Right cardiac atrium (tissue), 5 donors: ENCODE measurements around the gene C19orf67. TPM values are rescaled to one million over a fixed set of nuclear protein-coding genes. Genes with fewer than 3 reads are reported as not detected.
"Not testable (repeated sequence)": the region's sequence is repeated elsewhere in the genome, so short reads cannot be mapped to it uniquely, and the experiment has no call there.

ENCODE experiments used
- ATAC-seq, 2 donors: fragments of 200-7000 bp; cut with Tn5 transposase; one replicate each; pipeline versions ENCODE4 v1.8.0 to v1.9.1; 2020; ENCODE audit warnings: moderate library complexity in 2 of 2, mild to moderate bottlenecking in 1 of 2
- DNase-seq, 3 donors: peaks; one replicate each; pipeline ENCODE4 v3.0.0-alpha.2; 2020
- H3K27ac ChIP-seq: one replicate; pipeline ENCODE4 v1.5.1; 2013; ENCODE audit warnings: mild to moderate bottlenecking, low read length, control low read depth, moderate library complexity
- H3K27me3 ChIP-seq: one replicate; pipeline ENCODE4 v1.6.1; 2013; ENCODE audit not compliant: control insufficient read depth, insufficient read depth
- H3K4me1 ChIP-seq: one replicate; pipeline ENCODE4 v1.6.1; 2013; ENCODE audit warnings: low read length; ENCODE audit not compliant: control insufficient read depth, insufficient read depth
- H3K4me3 ChIP-seq: one replicate; pipeline ENCODE4 v1.5.1; 2013; ENCODE audit warnings: low read length, control low read depth
- H3K9me3 ChIP-seq: one replicate; pipeline ENCODE4 v1.6.1; 2013; ENCODE audit warnings: low read length; ENCODE audit not compliant: control insufficient read depth
- WGBS: extraction: QIAGEN DNeasy Blood & Tissue Kit; methylation state at CpG from one replicate; pipeline ENCODE4 v1.1.7; 2013; 5-methylcytosine and 5-hydroxymethylcytosine counted together
- intact Hi-C, 4 donors: fragments of 100-400 bp; cut with DNase I; formaldehyde crosslinking; loops; one replicate each; pipeline versions ENCODE4 v1.11.0 to v1.14.0; 2022 to 2023
- polyA plus RNA-seq: library from polyadenylated mRNA; stranded (reverse); fragments of 200-250 nt; gene quantifications from one replicate; pipeline ENCODE4 v1.2.3, GENCODE V29; 2013
- total RNA-seq, 4 donors: library from RNA; stranded (reverse); fragmentation: NEBNext Ultra II Directional; extraction: Animal tissue kit (Norgen Biotek cat#: 25700); gene quantifications; one replicate each; pipeline ENCODE4 v1.2.1, GENCODE V29; 2021
- donor health status: healthy with polysubstance abuse.
- donor health status: DM: no; HTN: yes; CAD: no.
- donor health status: DM: no; HTN: no; CAD: no.
- donor health status: DM: no; HTN: yes; CAD: no; lungs with severe emphysema.
- donor health status: DM: yes; HTN: yes; CAD: no.

C19orf67 gene
- total and polyA plus RNA-seq, 5 donors, result not detected

DNA sequence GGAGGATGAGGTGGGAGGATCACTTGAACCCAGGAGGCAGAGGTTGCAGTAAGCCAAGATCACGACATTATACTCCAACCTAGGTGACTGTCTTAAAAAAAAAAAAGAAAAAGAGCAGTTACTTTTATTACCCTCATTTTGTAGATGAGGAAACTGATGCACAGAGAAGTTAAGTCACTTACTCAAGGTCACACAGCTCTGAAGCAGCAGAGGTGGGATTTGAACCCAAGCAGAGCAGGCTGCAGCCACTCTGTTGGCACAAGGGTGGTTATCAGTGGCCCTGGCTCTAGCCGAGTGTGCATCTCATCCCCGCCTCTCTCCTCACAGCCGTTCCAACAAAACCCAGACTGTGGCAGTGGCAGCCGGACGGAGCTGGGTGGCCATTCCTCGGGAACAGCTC, 46.4 kb downstream of the C19orf67 start:
- 94% methylated on average over 7 of the region's 7 CpGs for WGBS
- Histone ChIP-seq H3K4me1 (peaks cover 2% of the 10 kb centered on the region), H3K27me3 (no peaks in the 10 kb centered on the region), H3K4me3 (no peak overlapping the region), H3K27ac (no peak overlapping the region), H3K9me3 (no peaks in the 10 kb centered on the region)
- ATAC-seq (no peak), DNase-seq (no peak)
- intact Hi-C loops, result no loop called here

GRCh38 chr19:14035706-14036105, 49.9 kb downstream of the C19orf67 start:
- Histone ChIP-seq H3K27ac (no peak overlapping the region), H3K4me3 (no peak overlapping the region), H3K4me1 (no peaks in the 10 kb centered on the region), H3K9me3 (no peaks in the 10 kb centered on the region), H3K27me3 (no peaks in the 10 kb centered on the region)
- intact Hi-C loops, result no loop called here
- ATAC-seq (no peak), DNase-seq (peak in 1 of 3 donors; percentile 2)
- 69% methylated on average over 7 of the region's 7 CpGs for WGBS

- H3K27me3 ChIP-seq, H3K27ac ChIP-seq, H3K4me1 ChIP-seq, ATAC-seq, H3K4me3 ChIP-seq, H3K9me3 ChIP-seq, intact Hi-C loops: not testable (repeated sequence)
- DNase-seq, result peak in 1 of 3 donors; percentile 3
- 91% methylated on average over 12 of the region's 12 CpGs for WGBS
Measured at GRCh38 chr19:14035159-14035558, 50.4 kb downstream of the C19orf67 start.

DNA sequence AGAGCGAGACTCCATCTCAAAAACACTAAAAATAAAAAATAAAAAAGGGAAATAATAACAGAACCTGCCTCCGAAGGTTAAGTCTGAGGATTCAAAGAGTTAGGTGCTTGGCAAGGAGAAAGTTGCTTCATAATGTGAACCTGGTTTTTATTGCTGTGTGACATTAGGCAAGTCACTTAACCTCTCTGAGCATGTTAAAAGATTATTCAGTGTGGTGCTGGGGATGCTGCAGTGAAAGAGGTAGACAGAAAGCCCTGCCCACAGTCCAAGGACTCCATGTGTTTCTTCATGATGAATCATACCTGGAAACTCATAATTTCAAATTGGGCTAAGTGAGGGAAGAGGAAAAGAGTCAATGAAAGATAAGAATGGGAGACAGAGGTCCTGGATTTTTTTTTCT, 51.6 kb downstream of the C19orf67 start:
- no peak for ATAC-seq
- no peak for DNase-seq
- Histone ChIP-seq H3K4me1 (no peaks in the 10 kb centered on the region), H3K27me3 (no peaks in the 10 kb centered on the region), H3K9me3 (no peaks in the 10 kb centered on the region), H3K27ac (no peak overlapping the region), H3K4me3 (no peak overlapping the region)
- WGBS, result 97% methylated on average over 2 of the region's 2 CpGs
- intact Hi-C loops, result no loop called here

DNA sequence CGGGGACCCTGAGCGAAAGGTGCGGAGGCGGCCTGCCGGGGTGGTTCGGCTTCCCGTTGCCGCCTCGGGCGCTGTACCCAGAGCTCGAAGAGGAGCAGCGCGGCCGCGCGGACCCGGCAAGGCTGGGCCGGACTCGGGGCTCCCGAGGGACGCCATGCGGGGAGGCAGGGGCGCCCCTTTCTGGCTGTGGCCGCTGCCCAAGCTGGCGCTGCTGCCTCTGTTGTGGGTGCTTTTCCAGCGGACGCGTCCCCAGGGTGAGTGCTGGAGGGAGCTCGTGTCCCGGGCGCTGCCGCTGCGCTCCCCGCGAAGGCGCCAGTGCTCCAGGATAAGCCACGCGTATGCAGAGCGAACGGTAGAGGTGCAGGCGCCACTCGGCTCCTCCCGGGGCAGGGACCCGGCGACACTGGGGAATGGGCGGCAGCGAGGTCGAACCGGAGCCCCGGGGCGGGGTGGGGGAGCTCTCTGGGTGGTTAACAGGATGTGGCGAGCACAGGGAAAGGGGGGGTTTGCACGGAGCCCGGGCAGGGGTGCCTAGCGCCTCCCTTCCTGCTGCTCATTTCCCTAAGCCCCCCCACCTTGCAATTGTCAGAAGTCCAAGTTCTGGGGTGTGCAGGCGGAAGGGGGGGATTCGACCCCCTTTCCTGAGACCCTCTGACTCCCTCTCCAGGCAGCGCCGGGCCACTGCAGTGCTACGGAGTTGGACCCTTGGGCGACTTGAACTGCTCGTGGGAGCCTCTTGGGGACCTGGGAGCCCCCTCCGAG, 53.7 kb downstream of the C19orf67 start, which contains the start of gene IL27RA:
TSS of gene IL27RA (plus strand) at position 44 of the 762 bp plus-strand sequence. CDS start at position 155, 111 bp downstream.
- Histone ChIP-seq H3K4me1 (no peaks in the 10 kb centered on the region), H3K27ac (peak within 1 kb of the TSS; percentile 20), H3K4me3 (peak within 1 kb of the TSS; percentile 35), H3K27me3 (no peaks in the 10 kb centered on the region), H3K9me3 (no peaks in the 10 kb centered on the region)
- ATAC-seq (peak; percentile 83), DNase-seq (peak; percentile 67 to 89 (median 85))
- intact Hi-C loops, result no loop called here
- under 1% methylated on average over 63 of the region's 63 CpGs for WGBS

Other genes starting within 250 kb of the C19orf67 start
- gene NANOS3, start 208.6 kb downstream of the C19orf67 start, total RNA-seq, result 1 to 10 TPM in 2 of 4 donors, under 1 TPM in 1, not detected in 1; 0.86 to 2.1 (median 1.4) TPM
- 1.7 TPM for gene NANOS3, start 208.6 kb downstream of the C19orf67 start, polyA plus RNA-seq
- gene BRME1, start 179.7 kb downstream of the C19orf67 start, total RNA-seq, result 1 to 10 TPM in 1 of 4 donors, under 1 TPM in 3; 0.40 to 1.2 (median 0.80) TPM
- gene BRME1, start 179.7 kb downstream of the C19orf67 start, polyA plus RNA-seq, result 0.48 TPM
- 10 to 100 TPM; 21.6 to 26.2 (median 22.3) TPM for gene CC2D1A, start 179.6 kb downstream of the C19orf67 start, total RNA-seq
- gene CC2D1A, start 179.6 kb downstream of the C19orf67 start, polyA plus RNA-seq, result 22.9 TPM
- 1 to 10 TPM; 1.4 to 3.2 (median 2.2) TPM for gene PODNL1, start 147.4 kb downstream of the C19orf67 start, total RNA-seq
- gene PODNL1, start 147.4 kb downstream of the C19orf67 start, polyA plus RNA-seq, result 1.9 TPM
- gene DCAF15, start 133.3 kb downstream of the C19orf67 start, total RNA-seq, result 10 to 100 TPM; 20.3 to 24.1 (median 21.1) TPM
- 21.5 TPM for gene DCAF15, start 133.3 kb downstream of the C19orf67 start, polyA plus RNA-seq
- 10 to 100 TPM; 10.9 to 15.6 (median 13.5) TPM for gene RFX1, start 79.5 kb downstream of the C19orf67 start, total RNA-seq
- 7.0 TPM for gene RFX1, start 79.5 kb downstream of the C19orf67 start, polyA plus RNA-seq
- not detected for gene RLN3, start 57.6 kb downstream of the C19orf67 start, total RNA-seq
- not detected for gene RLN3, start 57.6 kb downstream of the C19orf67 start, polyA plus RNA-seq
- gene IL27RA, start 54.0 kb downstream of the C19orf67 start, total RNA-seq, result 1 to 10 TPM; 3.3 to 4.7 (median 3.7) TPM
- gene IL27RA, start 54.0 kb downstream of the C19orf67 start, polyA plus RNA-seq, result 3.4 TPM
- under 1 TPM; 0.38 to 0.58 (median 0.48) TPM for gene PALM3, start 23.7 kb downstream of the C19orf67 start, total RNA-seq
- gene PALM3, start 23.7 kb downstream of the C19orf67 start, polyA plus RNA-seq, result 0.45 TPM
- 10 to 100 TPM in 1 of 4 donors, 1 to 10 TPM in 3; 6.4 to 10.3 (median 9.2) TPM for gene MISP3, start 13.0 kb downstream of the C19orf67 start, total RNA-seq
- gene MISP3, start 13.0 kb downstream of the C19orf67 start, polyA plus RNA-seq, result 11.1 TPM
- 10 to 100 TPM; 34.0 to 53.8 (median 42.5) TPM for gene SAMD1, start 5.0 kb upstream of the C19orf67 start, total RNA-seq
- 32.2 TPM for gene SAMD1, start 5.0 kb upstream of the C19orf67 start, polyA plus RNA-seq
- 100 to 1,000 TPM; 351 to 412 (median 373) TPM for gene PRKACA, start 32.0 kb upstream of the C19orf67 start, total RNA-seq
- 256 TPM for gene PRKACA, start 32.0 kb upstream of the C19orf67 start, polyA plus RNA-seq
- gene ASF1B, start 50.8 kb upstream of the C19orf67 start, total RNA-seq, result 1 to 10 TPM in 3 of 4 donors, under 1 TPM in 1; 0.56 to 1.4 (median 1.2) TPM
- 0.29 TPM for gene ASF1B, start 50.8 kb upstream of the C19orf67 start, polyA plus RNA-seq
- gene ADGRL1, start 120.4 kb upstream of the C19orf67 start, total RNA-seq, result 10 to 100 TPM; 28.4 to 36.9 (median 34.0) TPM
- gene ADGRL1, start 120.4 kb upstream of the C19orf67 start, polyA plus RNA-seq, result 20.1 TPM